Suppressor macrophage (primary cell): ENCODE measurements around the gene RAP2A.

Experiments used
- DNase-seq, 4 experiments: peaks; one replicate each; pipeline ENCODE4 v3.0.0-alpha.2; 2020 to 2022

The RAP2A gene

GRCh38 chr13:97448503-97449251 is 14.7 kb downstream of the RAP2A start:
- no peak for DNase-seq

- no peak for DNase-seq
Observed at GRCh38 chr13:97454699-97455098, 20.7 kb downstream of the RAP2A start.

GRCh38 chr13:97456047-97456446 is 22.1 kb downstream of the RAP2A start:
- no peak for DNase-seq

GRCh38 chr13:97459215-97459777 is 25.3 kb downstream of the RAP2A start:
- no peak for DNase-seq

GRCh38 chr13:97460004-97460775 is 26.2 kb downstream of the RAP2A start:
- peak; percentile 29 to 61 (median 41) for DNase-seq

GRCh38 chr13:97460853-97461252 is 26.9 kb downstream of the RAP2A start:
- DNase-seq, result no peak

GRCh38 chr13:97464561-97464960 is 30.6 kb downstream of the RAP2A start:
- no peak for DNase-seq

GRCh38 chr13:97466722-97467121 is 32.8 kb downstream of the RAP2A start:
- no peak for DNase-seq

GRCh38 chr13:97468331-97468730 is 34.4 kb downstream of the RAP2A start:
- DNase-seq, result no peak

GRCh38 chr13:97471711-97472110 is 37.7 kb downstream of the RAP2A start:
- no peak for DNase-seq

- no peak for DNase-seq
Observed at GRCh38 chr13:97474349-97474980, 40.5 kb downstream of the RAP2A start.

- no peak for DNase-seq
Observed at GRCh38 chr13:97475011-97475410, 41.0 kb downstream of the RAP2A start.

- DNase-seq, result no peak
Observed at GRCh38 chr13:97477844-97478243, 43.9 kb downstream of the RAP2A start.

GRCh38 chr13:97478247-97478646 is 44.3 kb downstream of the RAP2A start:
- no peak for DNase-seq

GRCh38 chr13:97483465-97483864 is 49.5 kb downstream of the RAP2A start:
- no peak for DNase-seq

- DNase-seq, result no peak
Observed at GRCh38 chr13:97484301-97484700, 50.3 kb downstream of the RAP2A start.

- DNase-seq, result no peak
Observed at GRCh38 chr13:97485320-97485719, 51.4 kb downstream of the RAP2A start.

- DNase-seq, result no peak
Observed at GRCh38 chr13:97490702-97491307, 56.8 kb downstream of the RAP2A start.

- no peak for DNase-seq
Observed at GRCh38 chr13:97491452-97491851, 57.5 kb downstream of the RAP2A start.

- no peak for DNase-seq
Observed at GRCh38 chr13:97492257-97492656, 58.3 kb downstream of the RAP2A start.

GRCh38 chr13:97492684-97493371 is 58.9 kb downstream of the RAP2A start:
- DNase-seq, result no peak

GRCh38 chr13:97493456-97493855 is 59.5 kb downstream of the RAP2A start:
- no peak for DNase-seq
